Measurements from ENCODE around the gene CYP2F1. TPM values are rescaled to one million over a fixed set of nuclear protein-coding genes. Genes with fewer than 3 reads are reported as not detected.

The CYP2F1 gene
- total and polyA plus RNA-seq, 10 of the 15 experiments (the other 5 are each of a cell fraction or from before 2014, with no cell fraction given) = not detected

- Histone ChIP-seq H3K4me1 (ENCODE audit: control insufficient read depth, insufficient read depth, low read length) (no peaks in the 10 kb centered on the region), H3K79me2 (ENCODE audit: control insufficient read depth, insufficient read depth, low read length) (no peaks in the 10 kb centered on the region), H3K27ac (ENCODE audit: control insufficient read depth, insufficient read depth) (no peak overlapping the region), H3K36me3 (ENCODE audit: control insufficient read depth in 2 of 2, insufficient read depth in 2 of 2, low read length in 1 of 2) (no peaks in the 10 kb centered on the region), H3K9me3 (replicated peaks; ENCODE audit: control insufficient read depth, insufficient read depth, low read length) (no peaks in the 10 kb centered on the region), H3K4me2 (ENCODE audit: control insufficient read depth, insufficient read depth) (no peak overlapping the region), H2AFZ (ENCODE audit: control insufficient read depth, low read depth, low read length) (no peak overlapping the region), H3K4me3 (no peak overlapping the region), H4K20me1 (ENCODE audit: control insufficient read depth, insufficient read depth) (no peaks in the 10 kb centered on the region), H3K27me3 (replicated peaks in 1 of 2; ENCODE audit: control insufficient read depth in 2 of 2, insufficient read depth in 2 of 2, low read length in 1 of 2) (no peaks in the 10 kb centered on the region), H3K9ac (ENCODE audit: control insufficient read depth, insufficient read depth, low read length) (no peak overlapping the region)
- no peak for DNase-seq (ENCODE audit: low read depth, low spot score)
- CTCF ChIA-PET = interaction anchor here (0.8 kb wide), 1 partner anchor 1566 kb away, joined by 3 read pairs; no protein-coding TSS in a partner anchor
- intact Hi-C loops (cut with micrococcal nuclease; ENCODE audit: unreplicated experiment) (no loop called here), in situ Hi-C loops (cut with MboI) (loop anchor here (10.0 kb wide), 1 partner anchor 501 kb away; no protein-coding TSS in a partner anchor)
- no peak for FAIRE-seq
- RAD21 ChIA-PET (ENCODE audit: unreplicated experiment) = no interaction called here
- SMC1A ChIA-PET (ENCODE audit: uncharacterized antibody, unreplicated experiment) = no interaction called here
- no peak for ATAC-seq
- no TSS peak for BruUV-seq (replicated peaks)
- 36% methylated on average over 2 of the region's 2 CpGs for WGBS (ENCODE audit: insufficient coverage, insufficient replicate concordance, low lambda C conversion rate, missing lambda C conversion rate)
- POLR2A ChIA-PET = no interaction called here
- TF ChIP-seq HSF1 (IDR thresholded peaks at IDR 0.05; ENCODE audit: low read depth, low read length) = no peak
- TF ChIP-seq FOXM1 (IDR thresholded peaks at IDR 0.05; ENCODE audit: low read depth, low read length) = no peak
- no peak for TF ChIP-seq SUZ12 (IDR thresholded peaks at IDR 0.05; ENCODE audit: unreplicated experiment)
- TF ChIP-seq PBX3 (IDR thresholded peaks at IDR 0.05; ENCODE audit: insufficient replicate concordance, low read depth, low read length) = no peak
- TF ChIP-seq MEF2A (IDR thresholded peaks at IDR 0.05; ENCODE audit: insufficient read depth, low read depth, low read length) = no peak
- no peak for TF ChIP-seq TCF7 (IDR thresholded peaks at IDR 0.05; ENCODE audit: borderline replicate concordance)
- no peak for TF ChIP-seq GATAD2B (conservative IDR thresholded peaks at IDR 0.05; ENCODE audit: low read depth)
- TF ChIP-seq RELA (IDR thresholded peaks at IDR 0.05; ENCODE audit: borderline replicate concordance, partially characterized antibody) = no peak
- TF ChIP-seq SKIL (IDR thresholded peaks at IDR 0.05; ENCODE audit: low read depth, poor library complexity, severe bottlenecking) = no peak
- TF ChIP-seq USF2 (IDR thresholded peaks at IDR 0.05; ENCODE audit: borderline replicate concordance, low read depth, low read length) = no peak
- TF ChIP-seq STAT1 (conservative IDR thresholded peaks at IDR 0.05) = no peak
Observed at GRCh38 chr19:41156207-41156606, 42.0 kb downstream of the CYP2F1 start.
